Measurements from ENCODE around the gene FRMD8.
A peak's percentile ranks its signal among the peaks of the same experiment; 100 is the strongest.

FRMD8 gene

DNA sequence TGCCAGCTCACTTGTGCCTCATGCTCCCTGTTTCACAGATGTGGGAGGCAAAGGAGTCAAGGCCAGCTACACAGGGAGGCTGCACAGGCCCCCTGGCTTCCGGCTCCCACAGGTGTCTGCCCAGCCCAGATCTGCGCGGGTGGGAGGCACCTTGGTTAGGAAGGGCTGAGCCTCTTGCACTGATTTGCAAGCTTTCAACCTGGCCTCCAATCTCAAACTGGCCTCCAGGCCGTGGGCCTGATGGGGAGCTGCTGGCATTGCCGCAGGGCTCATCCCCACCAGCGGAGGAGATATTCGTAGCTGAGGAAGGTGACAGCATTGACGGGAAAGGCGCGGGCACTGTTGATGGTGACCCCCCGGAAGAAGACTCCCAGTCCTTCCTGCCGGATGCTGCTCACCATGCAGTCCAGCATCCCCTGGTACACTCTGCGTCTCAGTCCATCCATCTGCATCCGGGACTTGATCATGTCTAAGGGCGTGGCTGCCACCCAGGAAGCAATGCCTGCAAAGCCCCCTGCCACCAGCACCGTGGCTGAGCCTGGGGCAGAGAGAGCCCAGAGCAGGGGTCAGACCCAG, 10.2 kb upstream of the FRMD8 start:
- no peak for DNase-seq (ENCODE audit: low spot score)

DNA sequence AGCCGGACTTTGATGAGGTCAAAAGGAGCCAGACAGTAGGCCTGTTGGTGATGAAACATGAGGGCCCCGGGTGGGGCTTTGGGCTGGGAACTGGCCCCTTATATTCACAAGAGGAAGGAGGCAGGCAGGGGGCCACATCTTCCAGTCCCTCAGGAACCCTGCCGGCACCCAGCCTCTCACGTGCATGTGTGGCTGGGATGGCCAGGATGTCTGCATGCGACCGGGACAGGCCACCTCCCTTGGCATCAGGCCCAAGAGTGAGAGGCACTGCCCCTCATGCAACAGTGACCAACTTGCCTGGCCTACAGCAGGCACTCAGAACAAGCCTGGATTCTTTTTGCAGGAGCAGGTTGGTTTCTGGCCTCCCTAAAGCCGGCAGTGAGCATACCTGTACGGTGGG, 9.4 kb upstream of the FRMD8 start:
- DNase-seq (ENCODE audit: low spot score): no peak

DNA sequence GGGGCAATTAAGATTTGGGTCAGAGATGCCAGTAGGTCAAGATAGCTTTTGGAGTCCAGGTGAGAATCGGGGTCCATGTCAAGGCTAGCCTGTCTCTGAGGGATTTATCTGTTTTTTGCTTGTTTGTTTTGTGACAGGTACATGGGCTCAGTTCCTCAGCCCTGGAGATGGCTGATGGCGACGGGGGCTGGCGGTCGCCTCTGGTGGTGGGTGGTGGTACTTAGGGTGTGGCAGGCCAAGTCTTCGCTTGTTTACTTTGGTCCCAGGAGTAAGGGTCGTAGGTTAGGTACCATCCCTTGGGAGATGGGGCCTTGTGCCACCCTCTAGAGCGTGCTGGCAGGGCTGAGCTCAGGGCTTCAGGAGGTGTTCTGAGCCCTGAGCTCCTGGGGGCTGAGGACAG, 8.7 kb upstream of the FRMD8 start:
- DNase-seq (ENCODE audit: low spot score): no peak

DNA sequence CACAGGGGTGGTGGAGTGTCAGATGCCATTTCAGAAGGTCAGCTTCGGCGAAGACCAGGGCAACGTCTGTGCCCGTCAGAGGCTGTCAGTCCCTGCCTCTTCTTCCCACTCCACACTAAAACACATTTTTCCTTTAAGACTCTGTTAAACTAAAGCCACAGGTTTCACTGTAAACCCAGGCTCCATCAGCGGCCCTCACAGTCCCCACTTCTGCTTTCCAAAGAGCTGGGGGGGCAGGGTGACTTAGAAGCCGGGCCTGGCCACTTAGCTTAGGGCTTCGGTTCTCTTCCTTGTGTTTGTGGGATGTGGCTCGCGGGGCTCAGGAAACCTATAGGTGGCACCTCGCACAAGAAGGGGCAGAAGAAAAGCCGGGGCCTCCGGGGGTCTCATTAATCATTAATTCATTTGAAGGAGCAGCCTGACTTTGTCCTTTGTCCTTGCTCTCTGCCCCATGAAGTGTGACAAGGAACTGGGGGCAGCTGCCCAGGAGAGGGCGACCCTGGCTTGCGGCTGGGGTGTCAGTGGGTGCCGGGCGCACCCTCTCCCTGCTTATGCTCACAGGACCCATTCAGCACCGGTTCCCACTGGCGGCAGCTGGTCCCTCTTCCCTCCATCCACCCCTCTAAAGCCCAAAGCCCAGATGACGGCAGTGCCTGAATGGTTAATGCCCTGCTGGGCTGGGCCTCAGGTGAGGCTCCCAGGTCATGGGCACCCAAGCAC, 8.1 kb upstream of the FRMD8 start:
- DNase-seq (ENCODE audit: low spot score): no peak

DNA sequence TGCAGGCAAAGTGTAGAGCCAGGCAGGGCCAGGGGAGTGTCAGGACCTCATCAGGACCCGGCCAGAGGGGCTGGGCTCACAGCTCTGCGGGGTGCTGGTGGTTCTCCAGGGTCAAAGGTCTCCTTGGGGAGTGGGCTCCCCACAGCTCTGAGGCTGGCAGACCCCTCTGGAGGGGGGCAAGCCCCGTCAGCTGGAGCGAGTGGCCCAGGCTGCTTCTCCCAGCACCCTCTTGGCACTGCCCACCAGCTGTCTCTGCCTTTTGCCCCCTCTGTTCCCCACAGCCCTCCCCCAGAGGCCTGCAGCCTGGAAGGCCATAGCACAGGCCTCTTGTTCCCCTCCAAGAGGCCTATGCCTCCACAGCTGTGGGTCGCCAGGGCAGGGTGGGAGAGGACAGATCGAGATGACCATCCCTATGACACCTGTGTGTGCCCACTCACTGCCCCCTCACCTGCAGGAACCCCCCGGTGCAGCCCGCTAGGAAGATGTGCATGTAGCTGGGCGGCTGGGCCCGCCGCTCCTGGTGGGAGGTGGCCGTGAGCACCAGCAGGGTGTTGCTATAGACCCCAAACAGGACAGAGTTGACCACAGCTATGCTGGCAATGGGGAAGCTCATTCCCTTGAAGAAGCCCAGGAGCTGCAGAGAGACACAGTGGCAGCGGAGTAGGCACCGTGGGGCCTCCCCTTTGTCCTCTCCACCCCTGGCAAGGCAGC, 7.4 kb upstream of the FRMD8 start:
- DNase-seq (ENCODE audit: low spot score): no peak

DNA sequence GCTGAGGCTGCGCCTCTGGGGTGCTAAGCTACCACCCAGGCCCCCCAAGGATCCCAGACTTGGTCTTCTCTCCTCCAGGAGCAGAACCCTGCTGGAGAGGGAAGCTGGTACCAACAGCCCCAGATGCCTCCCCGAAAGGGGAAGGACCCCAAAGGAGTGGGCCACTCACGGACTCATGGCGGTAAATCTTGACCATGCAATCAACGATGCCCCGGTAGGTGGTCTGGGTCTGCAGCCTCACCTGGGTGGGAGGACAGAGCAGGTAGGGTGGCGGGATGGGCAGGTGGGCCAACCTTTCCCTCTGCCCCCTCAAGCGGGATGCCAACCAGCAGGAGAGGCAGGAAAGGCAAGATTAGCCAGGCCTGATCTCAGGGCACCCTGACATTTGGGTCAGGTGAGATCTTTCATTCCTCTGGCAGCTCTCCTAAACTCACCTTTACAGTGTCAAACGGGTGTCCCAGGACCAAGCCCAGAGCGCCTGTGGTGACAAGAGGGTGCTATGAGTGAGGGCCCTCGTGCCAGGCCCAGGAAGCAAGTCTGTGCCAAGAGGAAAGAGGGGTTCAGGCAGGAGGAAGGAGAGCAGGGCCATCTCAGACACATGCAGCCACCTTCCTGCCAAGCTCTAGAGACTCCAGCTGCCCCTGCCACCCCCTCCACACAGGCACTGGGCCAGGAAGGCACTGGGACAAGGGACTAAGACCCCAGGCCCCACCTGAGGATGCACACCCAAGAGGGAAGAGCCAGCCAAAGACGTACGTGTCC, 6.6 kb upstream of the FRMD8 start:
- DNase-seq (ENCODE audit: low spot score): no peak

DNA sequence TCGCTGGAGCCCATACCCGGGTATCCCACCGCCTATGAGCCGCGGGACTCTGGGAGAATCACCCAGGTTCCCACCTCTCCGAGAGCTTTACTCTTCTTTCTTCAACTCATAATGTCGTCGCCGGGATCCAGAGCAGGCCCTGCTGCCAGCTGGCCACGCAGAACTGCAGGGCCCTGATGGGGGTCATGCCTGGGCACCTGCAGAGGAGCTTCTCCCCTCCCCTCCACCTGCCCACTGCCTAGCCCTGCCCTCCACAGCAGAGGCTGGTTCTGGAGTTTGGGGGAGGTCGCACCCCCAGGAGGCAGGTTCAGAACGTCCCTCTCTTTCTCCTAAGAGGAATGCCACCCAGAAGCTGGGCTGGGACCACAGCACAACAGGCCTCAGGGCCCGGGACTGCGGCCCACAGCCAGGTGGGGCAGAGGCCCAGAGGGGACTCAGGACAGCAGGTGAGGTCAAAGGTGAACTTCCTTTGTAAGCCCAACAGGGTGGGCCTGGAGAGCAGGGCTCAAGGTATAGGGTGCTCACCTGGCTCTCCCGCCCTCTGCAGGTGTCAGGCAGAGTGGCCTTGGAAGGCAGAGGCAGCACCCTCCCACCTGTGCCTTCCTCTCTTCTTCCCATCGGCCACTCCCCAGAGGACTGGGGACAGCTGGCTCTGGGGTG, 5.8 kb upstream of the FRMD8 start:
- no peak for DNase-seq (ENCODE audit: low spot score)

DNA sequence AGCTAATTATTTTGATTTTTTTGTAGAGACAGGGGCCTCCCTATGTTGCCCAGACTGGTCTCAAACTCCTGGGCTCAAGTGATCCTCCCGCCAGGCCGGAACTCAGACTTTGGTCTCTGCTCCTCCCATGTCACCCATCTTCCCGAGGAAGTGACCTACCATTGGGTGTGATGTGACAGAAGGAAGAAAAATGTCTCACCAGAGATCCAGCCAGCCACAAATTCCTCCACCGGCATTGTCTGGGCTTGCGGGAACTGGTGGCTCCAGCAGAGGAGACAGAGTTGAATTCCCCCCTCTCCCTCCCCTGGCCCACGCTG, 4.8 kb upstream of the FRMD8 start:
- no peak for DNase-seq (ENCODE audit: low spot score)

DNA sequence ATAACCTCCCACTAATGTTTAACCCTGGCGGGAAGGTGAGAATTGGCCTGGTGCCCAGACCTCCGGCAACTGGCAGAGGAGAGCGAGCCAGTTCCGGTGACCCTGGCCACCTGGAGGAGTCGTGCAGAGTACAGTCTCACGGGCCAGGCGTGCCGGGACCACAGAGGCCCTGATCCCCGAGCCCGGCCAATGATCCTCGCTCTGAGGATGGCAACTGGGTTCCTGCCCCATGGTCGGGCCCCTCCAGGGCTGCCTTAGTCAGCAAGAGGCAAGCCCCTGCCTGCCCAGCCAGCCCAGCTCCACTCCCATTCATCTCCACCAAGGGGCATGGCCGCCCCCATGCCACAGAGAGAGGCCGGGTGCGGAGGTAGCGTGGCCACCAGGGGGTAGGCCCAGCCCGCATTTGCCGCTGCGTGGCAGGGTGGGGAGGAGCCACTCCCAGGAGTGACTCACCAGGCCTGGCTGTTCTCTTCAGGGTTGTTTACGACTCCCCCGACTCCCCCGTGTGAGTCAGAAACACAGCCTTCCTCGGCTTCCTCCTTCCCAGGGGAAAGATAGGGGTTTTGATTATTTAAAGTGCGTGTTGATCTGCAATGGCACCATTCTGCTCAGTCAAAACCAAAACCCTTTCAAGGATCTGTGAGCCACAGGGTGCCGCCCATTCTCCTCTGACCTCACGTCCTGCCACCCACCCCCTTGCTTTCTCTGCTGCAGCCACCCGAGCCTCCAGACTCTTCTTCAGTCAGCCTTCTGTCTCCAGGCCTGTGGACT, 4.2 kb upstream of the FRMD8 start, which contains the start of gene SLC25A45:
TSS of gene SLC25A45 (minus strand) at position 614 of the 771 bp plus-strand sequence. CDS start 695 bp downstream, outside the sequence.
- peak; percentile 74 for DNase-seq (ENCODE audit: low spot score)

DNA sequence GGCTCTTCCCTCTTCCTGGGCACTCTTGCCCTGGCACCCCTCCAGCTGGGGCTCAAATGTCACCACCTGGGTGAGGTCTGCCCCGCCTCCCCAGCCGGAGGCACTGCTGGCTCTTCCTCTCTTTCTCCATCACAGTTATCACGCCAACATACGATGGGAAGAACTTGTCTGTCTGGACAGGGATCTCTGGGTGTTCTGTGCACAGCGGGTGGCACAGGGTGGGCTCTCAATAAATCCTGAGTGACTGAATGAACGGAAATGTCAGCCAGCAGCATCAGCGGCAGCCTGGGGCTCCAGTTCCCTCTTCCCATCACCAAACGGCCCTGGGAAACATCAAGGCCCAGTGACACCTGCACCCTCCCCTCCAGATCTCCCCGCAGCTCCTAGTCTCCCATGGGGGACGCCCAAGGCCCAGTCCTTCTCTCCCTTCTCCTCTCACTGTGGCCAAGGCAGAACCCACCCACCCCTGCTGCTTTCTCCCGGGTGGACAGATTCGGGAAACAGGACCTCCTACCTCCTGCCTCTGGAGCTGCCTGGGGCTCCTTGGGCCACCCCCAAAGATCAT, 3.6 kb upstream of the FRMD8 start:
- DNase-seq (ENCODE audit: low spot score): no peak

DNA sequence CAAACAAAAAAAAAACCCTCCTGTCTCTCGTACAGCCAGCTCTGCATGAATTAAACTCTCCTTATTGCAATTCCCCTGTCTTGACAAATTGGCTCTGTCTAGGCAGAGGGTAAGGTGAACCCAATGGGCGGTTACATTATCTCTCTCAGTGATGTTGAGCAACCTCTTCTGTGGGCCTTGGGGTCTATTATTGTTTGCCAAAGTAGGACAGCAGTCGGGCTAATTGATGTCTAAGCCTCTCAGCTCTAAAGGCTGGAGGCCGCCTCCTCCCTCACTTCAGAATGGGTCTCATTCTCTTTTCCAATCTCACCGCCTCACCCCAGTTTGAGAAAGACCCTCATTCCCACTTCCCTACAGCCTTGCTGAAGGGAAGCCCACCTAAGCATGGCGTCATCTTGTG, 2.7 kb upstream of the FRMD8 start:
- no peak for DNase-seq (ENCODE audit: low spot score)

DNA sequence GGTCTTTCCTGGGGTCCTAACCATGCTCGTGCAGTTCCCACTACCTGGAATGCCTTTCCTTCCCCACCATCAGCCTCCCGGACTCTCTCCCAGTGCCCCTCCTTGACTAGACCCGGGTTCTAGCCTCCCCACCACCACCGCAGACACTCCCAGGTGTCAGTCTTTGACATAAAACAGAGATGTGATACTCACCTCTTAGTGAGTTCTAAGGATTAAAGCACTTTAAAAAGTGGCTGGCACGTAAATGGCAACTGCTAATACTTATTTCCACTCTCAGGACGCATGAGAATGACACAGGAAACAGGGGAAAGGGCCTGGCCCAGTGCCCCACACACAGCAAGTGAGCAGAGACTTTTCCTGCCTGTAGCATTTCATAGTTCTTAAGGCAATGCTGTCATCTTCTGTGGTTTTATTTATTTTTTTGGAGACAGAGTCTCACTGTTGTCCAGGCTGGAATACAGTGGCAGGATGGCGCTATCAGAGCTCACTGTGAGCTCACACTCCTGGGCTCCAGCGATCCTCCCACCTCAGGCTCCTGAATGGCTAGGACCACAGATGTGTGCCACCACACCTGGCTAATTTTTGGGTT, 2.0 kb upstream of the FRMD8 start:
- no peak for DNase-seq (ENCODE audit: low spot score)

DNA sequence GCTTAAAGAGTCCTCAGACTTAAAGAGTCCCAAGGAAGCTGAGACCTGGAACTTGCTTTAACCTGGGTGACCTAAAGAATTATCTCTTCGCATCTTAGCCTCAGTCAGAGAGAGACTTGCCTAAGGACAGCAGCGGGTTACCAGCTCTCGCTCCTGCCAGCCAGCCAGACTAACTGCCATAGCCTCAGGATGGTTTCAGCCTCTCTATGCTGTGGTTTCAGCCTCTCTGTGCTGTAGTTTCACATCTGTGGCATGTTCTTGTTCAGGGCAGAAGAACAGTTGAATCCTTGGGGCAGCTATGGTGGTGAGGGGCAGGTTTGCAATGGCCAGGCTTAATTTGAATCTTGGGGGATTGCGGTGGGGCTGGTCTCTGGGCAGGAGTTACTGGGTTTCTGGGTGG, 2.3 kb downstream of the FRMD8 start:
- no peak for DNase-seq (ENCODE audit: low spot score)

DNA sequence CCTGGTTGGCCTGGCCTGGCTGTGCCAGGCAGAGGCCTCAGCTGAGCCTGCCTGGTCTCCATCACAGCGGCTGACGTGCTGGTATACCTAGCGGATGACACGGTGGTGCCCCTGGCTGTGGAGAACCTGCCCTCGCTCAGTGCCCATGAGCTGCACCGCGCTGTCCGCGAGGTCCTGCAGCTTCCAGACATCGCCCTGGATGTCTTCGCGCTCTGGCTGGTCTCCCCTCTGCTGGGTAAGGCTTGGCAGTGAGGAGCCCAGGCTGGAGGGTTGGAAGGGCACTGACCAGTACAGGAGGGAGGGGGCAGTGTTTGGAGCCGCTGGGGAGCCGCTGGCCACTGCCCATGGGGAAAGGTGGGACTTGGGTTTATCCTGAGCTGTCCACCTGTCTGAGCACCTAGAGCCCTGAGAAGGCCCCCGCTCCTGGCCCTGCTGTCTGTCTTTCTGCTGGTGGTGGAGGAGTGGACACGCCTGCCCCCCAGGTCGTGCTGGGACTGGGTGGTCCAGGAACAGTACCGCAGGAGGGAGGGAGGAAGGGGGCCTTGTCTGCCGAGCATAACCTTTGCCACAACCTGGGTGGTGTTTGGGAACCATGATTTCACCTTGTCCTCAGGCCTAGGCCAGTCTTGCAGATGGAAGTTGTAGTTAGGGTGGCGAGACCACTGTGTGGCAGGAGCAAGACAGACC, 3.0 kb downstream of the FRMD8 start:
- DNase-seq (ENCODE audit: low spot score): no peak

DNA sequence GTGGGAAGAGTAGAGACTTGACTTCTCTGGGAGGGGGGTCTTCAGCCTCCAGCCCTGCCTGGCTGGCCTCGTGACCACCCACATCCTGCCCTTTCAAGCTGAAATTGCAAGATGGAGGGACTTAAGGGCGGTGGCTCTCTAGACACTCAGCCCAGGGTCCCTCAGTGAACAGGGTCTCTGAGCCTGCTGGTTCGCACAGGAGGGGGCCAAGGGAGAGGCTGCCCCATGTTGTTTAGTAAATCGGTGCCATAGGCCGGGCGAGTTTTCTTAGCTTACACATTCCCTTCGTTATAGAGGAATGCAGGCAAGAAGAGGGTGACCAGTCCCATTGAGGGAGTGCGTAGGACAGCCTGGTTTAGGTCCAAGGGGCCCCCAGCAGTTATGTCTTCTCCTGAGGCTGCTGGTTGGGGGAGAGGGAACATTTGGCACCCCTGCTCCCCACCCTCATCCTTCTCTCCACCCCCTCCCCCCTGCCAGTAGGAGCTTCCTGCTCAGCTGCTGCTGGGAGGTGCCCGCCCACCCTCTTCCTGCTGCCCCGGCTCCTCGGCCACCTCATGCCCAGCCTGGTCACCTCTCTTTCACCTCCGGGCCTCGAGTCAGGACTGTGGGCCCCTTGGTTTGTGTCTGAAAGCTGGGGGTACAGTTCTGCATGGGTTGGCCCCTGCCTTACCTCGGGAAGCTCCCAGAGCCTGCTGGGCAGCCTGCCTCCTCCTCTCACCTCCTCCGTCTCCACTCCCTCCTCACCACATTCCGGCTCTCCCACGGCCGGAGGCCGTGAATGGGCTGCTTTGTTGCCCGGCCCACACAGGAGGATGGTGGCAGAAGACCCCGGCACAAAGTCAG, 3.9 kb downstream of the FRMD8 start:
- no peak for DNase-seq (ENCODE audit: low spot score)

DNA sequence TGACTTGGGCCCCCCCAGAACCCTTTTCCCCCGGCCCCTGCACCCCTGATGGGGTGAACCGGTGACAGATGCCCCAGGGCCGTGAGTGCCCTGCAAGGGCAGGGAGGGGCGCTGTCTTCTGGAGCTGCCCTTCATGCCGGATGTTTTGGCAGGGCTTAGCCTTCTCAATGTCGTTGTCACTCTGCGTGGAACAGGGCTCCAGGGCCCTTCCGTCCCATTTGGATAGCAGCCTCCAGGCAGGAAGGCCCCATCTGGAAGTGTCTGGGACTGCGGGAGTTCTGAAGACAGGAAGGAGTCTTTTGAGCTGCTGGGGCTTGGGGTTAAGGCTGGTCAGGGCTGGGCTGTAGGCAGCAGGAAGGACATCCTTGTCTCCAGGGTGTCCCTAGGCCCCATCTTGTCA, 4.6 kb downstream of the FRMD8 start:
- DNase-seq (ENCODE audit: low spot score): peak; percentile 58

DNA sequence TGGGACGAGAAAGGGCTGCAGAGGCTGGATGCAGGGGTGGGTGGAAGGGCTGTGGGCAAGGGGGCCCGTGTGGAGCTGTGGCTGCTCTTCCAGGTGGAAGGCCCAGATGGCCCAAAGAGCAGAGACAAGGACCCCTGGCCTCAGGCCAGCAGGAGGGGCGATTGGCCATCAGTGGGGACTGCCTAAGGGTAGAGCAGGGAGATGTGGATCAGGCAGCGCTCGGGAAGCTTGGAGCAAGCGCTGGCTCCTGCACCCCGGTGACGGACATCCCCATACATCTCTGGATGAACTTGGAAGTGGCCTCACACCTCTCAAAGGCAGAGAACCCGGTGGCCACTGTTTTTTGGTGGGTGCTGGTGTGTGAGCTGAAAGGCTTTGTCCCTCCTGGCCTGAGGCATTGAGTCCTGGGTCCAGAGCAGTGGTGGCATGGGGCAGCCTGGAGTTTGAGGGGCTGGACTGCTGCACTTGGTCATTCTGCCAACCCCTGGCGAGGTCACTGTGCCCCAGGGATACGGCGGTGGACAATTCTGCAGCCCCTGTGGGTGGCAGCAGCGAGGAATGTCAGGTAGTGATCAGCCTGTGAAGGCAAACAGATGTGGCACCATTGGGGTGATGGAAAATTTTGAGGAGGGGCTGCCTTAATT, 5.9 kb downstream of the FRMD8 start:
- DNase-seq (ENCODE audit: low spot score): no peak

DNA sequence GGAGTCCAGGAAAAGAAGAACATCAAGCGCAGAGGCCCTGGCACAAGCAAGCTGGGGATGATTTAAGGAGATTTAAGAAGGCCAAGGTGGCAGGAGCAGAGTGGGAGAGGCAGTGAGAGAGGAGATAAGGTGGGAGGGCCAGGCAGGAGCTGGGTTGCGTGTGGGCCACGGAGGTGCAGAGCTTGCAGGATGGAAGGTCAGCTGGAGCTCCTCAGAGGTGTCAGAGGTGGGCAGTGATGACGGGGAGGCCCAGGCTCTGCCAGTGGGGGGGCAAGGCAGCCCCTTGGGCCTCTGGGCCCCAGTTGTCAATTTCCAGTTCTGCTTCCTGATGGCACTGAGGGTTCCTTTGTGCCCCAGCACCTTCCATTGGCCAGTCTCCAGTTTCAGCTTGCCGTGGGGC, 6.5 kb downstream of the FRMD8 start:
- no peak for DNase-seq (ENCODE audit: low spot score)
